H1 (cell line): ENCODE measurements around the gene OR6T1. TPM values are rescaled to one million over a fixed set of nuclear protein-coding genes. Genes with fewer than 3 reads are reported as not detected.

Experiments used
- KDM1A ChIP-seq: fragments of 200-600, 300-600 bp; sonication (generic); IDR thresholded peaks from 2 replicates; pipeline ENCODE4 v1.7.1; 2016; ENCODE audit warnings: mild to moderate bottlenecking, low read length, borderline replicate concordance
- KDM5A ChIP-seq: fragments of 200-600 bp; IDR thresholded peaks from 2 replicates; pipeline ENCODE4 v1.7.1; 2012; ENCODE audit warnings: mild to moderate bottlenecking, low read length, inconsistent platforms, mixed read lengths
- SRF ChIP-seq: IDR thresholded peaks from 2 replicates; pipeline ENCODE4 v1.6.1; 2011; ENCODE audit warnings: mild to moderate bottlenecking, low read depth, low read length, moderate library complexity
- polyA plus RNA-seq, 7 experiments: library from polyadenylated mRNA; depleted of rRNA in 3 of 7; stranded (reverse) in 5 of 7; unstranded in 2 of 7; fragments of >200 nt in 5 of 7; fragments of 200-250 nt in 2 of 7; gene quantifications; 1 replicate in 5 of 7; 2 replicates in 1 of 7; 4 replicates in 1 of 7; pipeline versions ENCODE4 v1.2.1 to v1.2.3, GENCODE V29; 2011 to 2013; ENCODE audit warnings: missing spikeins in 2 of 7, mixed read lengths in 2 of 7
- total RNA-seq: library from RNA; stranded (reverse); fragmentation: NEBNext Ultra II Directional; extraction: Animal tissue kit (Norgen Biotek cat#: 25700); gene quantifications from 2 replicates; pipeline ENCODE4 v1.2.1, GENCODE V29; 2021
- TF ChIP-seq, protein P1 (sequence below): fragments of 300-600 bp; sonication (generic); IDR thresholded peaks from 2 replicates; pipeline ENCODE4 v1.7.1; 2012; ENCODE audit warnings: low read length, moderate library complexity, mild to moderate bottlenecking, inconsistent platforms; ENCODE audit not compliant: insufficient replicate concordance
- TF ChIP-seq, protein P2 (sequence below): IDR thresholded peaks from 2 replicates; pipeline ENCODE4 v1.6.1; 2011; ENCODE audit warnings: low read length, improper control_type of control experiment

Gene OR6T1
- total and polyA plus RNA-seq, 2 of the 8 experiments (the other 6 are each of a cell fraction or from before 2014, with no cell fraction given) = not detected

DNA sequence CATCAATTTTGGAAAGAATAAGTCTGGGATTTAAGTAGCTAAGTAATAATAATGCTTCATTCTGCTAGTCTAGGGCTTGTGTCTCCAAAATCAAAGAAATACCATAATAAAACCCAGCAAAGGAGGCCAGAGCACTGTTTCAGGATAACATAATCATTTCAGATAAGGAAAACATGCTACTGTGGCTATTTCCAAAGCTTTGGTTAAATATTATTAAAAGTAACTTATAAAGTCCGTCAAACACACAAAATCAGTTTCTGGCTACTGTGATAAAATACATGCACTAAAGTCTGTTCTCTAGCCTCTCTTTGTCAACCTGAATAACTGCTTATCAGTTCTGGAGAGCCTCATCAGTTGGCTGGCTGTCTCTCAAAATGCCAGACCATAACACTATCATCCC lies 1.5 kb upstream of the OR6T1 start (continued):
- TF ChIP-seq, protein P1, sequence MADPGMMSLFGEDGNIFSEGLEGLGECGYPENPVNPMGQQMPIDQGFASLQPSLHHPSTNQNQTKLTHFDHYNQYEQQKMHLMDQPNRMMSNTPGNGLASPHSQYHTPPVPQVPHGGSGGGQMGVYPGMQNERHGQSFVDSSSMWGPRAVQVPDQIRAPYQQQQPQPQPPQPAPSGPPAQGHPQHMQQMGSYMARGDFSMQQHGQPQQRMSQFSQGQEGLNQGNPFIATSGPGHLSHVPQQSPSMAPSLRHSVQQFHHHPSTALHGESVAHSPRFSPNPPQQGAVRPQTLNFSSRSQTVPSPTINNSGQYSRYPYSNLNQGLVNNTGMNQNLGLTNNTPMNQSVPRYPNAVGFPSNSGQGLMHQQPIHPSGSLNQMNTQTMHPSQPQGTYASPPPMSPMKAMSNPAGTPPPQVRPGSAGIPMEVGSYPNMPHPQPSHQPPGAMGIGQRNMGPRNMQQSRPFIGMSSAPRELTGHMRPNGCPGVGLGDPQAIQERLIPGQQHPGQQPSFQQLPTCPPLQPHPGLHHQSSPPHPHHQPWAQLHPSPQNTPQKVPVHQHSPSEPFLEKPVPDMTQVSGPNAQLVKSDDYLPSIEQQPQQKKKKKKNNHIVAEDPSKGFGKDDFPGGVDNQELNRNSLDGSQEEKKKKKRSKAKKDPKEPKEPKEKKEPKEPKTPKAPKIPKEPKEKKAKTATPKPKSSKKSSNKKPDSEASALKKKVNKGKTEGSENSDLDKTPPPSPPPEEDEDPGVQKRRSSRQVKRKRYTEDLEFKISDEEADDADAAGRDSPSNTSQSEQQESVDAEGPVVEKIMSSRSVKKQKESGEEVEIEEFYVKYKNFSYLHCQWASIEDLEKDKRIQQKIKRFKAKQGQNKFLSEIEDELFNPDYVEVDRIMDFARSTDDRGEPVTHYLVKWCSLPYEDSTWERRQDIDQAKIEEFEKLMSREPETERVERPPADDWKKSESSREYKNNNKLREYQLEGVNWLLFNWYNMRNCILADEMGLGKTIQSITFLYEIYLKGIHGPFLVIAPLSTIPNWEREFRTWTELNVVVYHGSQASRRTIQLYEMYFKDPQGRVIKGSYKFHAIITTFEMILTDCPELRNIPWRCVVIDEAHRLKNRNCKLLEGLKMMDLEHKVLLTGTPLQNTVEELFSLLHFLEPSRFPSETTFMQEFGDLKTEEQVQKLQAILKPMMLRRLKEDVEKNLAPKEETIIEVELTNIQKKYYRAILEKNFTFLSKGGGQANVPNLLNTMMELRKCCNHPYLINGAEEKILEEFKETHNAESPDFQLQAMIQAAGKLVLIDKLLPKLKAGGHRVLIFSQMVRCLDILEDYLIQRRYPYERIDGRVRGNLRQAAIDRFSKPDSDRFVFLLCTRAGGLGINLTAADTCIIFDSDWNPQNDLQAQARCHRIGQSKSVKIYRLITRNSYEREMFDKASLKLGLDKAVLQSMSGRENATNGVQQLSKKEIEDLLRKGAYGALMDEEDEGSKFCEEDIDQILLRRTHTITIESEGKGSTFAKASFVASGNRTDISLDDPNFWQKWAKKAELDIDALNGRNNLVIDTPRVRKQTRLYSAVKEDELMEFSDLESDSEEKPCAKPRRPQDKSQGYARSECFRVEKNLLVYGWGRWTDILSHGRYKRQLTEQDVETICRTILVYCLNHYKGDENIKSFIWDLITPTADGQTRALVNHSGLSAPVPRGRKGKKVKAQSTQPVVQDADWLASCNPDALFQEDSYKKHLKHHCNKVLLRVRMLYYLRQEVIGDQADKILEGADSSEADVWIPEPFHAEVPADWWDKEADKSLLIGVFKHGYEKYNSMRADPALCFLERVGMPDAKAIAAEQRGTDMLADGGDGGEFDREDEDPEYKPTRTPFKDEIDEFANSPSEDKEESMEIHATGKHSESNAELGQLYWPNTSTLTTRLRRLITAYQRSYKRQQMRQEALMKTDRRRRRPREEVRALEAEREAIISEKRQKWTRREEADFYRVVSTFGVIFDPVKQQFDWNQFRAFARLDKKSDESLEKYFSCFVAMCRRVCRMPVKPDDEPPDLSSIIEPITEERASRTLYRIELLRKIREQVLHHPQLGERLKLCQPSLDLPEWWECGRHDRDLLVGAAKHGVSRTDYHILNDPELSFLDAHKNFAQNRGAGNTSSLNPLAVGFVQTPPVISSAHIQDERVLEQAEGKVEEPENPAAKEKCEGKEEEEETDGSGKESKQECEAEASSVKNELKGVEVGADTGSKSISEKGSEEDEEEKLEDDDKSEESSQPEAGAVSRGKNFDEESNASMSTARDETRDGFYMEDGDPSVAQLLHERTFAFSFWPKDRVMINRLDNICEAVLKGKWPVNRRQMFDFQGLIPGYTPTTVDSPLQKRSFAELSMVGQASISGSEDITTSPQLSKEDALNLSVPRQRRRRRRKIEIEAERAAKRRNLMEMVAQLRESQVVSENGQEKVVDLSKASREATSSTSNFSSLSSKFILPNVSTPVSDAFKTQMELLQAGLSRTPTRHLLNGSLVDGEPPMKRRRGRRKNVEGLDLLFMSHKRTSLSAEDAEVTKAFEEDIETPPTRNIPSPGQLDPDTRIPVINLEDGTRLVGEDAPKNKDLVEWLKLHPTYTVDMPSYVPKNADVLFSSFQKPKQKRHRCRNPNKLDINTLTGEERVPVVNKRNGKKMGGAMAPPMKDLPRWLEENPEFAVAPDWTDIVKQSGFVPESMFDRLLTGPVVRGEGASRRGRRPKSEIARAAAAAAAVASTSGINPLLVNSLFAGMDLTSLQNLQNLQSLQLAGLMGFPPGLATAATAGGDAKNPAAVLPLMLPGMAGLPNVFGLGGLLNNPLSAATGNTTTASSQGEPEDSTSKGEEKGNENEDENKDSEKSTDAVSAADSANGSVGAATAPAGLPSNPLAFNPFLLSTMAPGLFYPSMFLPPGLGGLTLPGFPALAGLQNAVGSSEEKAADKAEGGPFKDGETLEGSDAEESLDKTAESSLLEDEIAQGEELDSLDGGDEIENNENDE = no peak
- TF ChIP-seq, protein P2, sequence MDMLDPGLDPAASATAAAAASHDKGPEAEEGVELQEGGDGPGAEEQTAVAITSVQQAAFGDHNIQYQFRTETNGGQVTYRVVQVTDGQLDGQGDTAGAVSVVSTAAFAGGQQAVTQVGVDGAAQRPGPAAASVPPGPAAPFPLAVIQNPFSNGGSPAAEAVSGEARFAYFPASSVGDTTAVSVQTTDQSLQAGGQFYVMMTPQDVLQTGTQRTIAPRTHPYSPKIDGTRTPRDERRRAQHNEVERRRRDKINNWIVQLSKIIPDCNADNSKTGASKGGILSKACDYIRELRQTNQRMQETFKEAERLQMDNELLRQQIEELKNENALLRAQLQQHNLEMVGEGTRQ = no peak
- no peak for TF ChIP-seq KDM1A
- no peak for TF ChIP-seq KDM5A
- no peak for TF ChIP-seq SRF
